ENCODE results near the gene COG2. TPM values are rescaled to one million over a fixed set of nuclear protein-coding genes. Genes with fewer than 3 reads are reported as not detected.

COG2 gene
- total and polyA plus RNA-seq, 2 of the 13 experiments (the other 11 are each of a cell fraction or from before 2014, with no cell fraction given) = 16.8 to 36.3 TPM

GRCh38 chr1:230715510-230715909 lies 73.2 kb downstream of the COG2 start (continued):
- TF ChIP-seq MEF2D (CRISPR knock-in tag; IDR thresholded peaks at IDR 0.05) (no peak), PRDM15 (CRISPR knock-in tag; IDR thresholded peaks at IDR 0.05) (no peak), MIER2 (CRISPR knock-in tag; IDR thresholded peaks at IDR 0.05) (no peak), ZNF317 (CRISPR knock-in tag; IDR thresholded peaks at IDR 0.05) (0 out of 2 replicates have a peak, but pooled peaks have one; percentile 34), FOXK1 (CRISPR knock-in tag; IDR thresholded peaks at IDR 0.05; ENCODE audit: borderline replicate concordance, low read depth) (peak; percentile 24; the same call in 1 of the 2 replicates), AKNA (CRISPR knock-in tag; IDR thresholded peaks at IDR 0.05; ENCODE audit: borderline replicate concordance) (no peak), ZNF354B (CRISPR knock-in tag; IDR thresholded peaks at IDR 0.05) (no peak), TBX2 (CRISPR knock-in tag; IDR thresholded peaks at IDR 0.05; ENCODE audit: borderline replicate concordance) (no peak), CEBPG (CRISPR knock-in tag; IDR thresholded peaks at IDR 0.05) (peak; percentile 89), GZF1 (CRISPR knock-in tag; IDR thresholded peaks at IDR 0.05) (no peak), ZNF281 (CRISPR knock-in tag; IDR thresholded peaks at IDR 0.05; ENCODE audit: borderline replicate concordance) (peak; percentile 22; the same call in 1 of the 2 replicates), MTERF4 (CRISPR knock-in tag; IDR thresholded peaks at IDR 0.05) (no peak), ZFP90 (CRISPR knock-in tag; IDR thresholded peaks at IDR 0.05; ENCODE audit: borderline replicate concordance) (peak; percentile 49; the same call in 1 of the 2 replicates)
